H1 (cell line): Measurements from ENCODE around the gene AHI1. TPM values are rescaled to one million over a fixed set of nuclear protein-coding genes. Genes with fewer than 3 reads are reported as not detected.
A peak's percentile ranks its signal among the peaks of the same experiment; 100 is the strongest.

Experiments
- CTCF ChIA-PET: fragments of 300-600 bp; sonication (Branson Sonifier 250); formaldehyde crosslinking; loops from one replicate; lab custom pipeline; 2021; ENCODE audit not compliant: partially characterized antibody; lab: Charles Lee
- POLR2A ChIA-PET: fragments of 300-600 bp; sonication (Branson Sonifier 250); formaldehyde crosslinking; loops from one replicate; lab custom pipeline; 2021; ENCODE audit warnings: inconsistent platforms; ENCODE audit not compliant: partially characterized antibody; lab: Charles Lee
- DNase-seq, 2 experiments: peaks; one replicate each; pipeline versions ENCODE4 v3.0.0 to v3.0.0-alpha.2; 2010 to 2022; ENCODE audit warnings: low spot score in 2 of 2, low read depth in 1 of 2, mixed read lengths in 1 of 2
- FAIRE-seq: peaks from 2 replicates; lab custom pipeline; 2011; peaks lifted over from hg19 to GRCh38; lab: Jason Lieb, UNC
- H2AFZ ChIP-seq: 2 replicates; pipeline ENCODE4 v1.8.1; 2012; ENCODE audit warnings: low read length, inconsistent platforms
- H2AK5ac ChIP-seq: 2 replicates; pipeline ENCODE4 v1.6.1; 2013; ENCODE audit warnings: low read depth, low read length
- H2BK120ac ChIP-seq: replicated peaks from 2 replicates; pipeline ENCODE3; 2013; ENCODE audit warnings: low read depth, low read length, inconsistent platforms
- H2BK12ac ChIP-seq: 2 replicates; pipeline ENCODE4 v1.6.1; 2013; ENCODE audit warnings: low read depth, low read length
- H2BK15ac ChIP-seq: 2 replicates; pipeline ENCODE4 v1.6.1; 2013; ENCODE audit warnings: low read length
- H2BK20ac ChIP-seq: 2 replicates; pipeline ENCODE4 v1.6.1; 2013; ENCODE audit warnings: low read length
- H2BK5ac ChIP-seq: 2 replicates; pipeline ENCODE4 v1.6.1; 2013; ENCODE audit warnings: low read depth, low read length
- H3K14ac ChIP-seq: 2 replicates; pipeline ENCODE4 v1.6.1; 2013; ENCODE audit warnings: inconsistent platforms; ENCODE audit not compliant: insufficient read length
- H3K18ac ChIP-seq: 2 replicates; pipeline ENCODE4 v1.6.1; 2013; ENCODE audit warnings: low read length; ENCODE audit errors: extremely low read depth
- H3K23ac ChIP-seq: 2 replicates; pipeline ENCODE4 v1.6.1; 2013; ENCODE audit warnings: inconsistent platforms; ENCODE audit not compliant: insufficient read length
- H3K23me2 ChIP-seq: 2 replicates; pipeline ENCODE4 v1.6.1; 2013; ENCODE audit warnings: low read depth, low read length
- H3K27ac ChIP-seq: 2 replicates; pipeline ENCODE4 v1.6.1; 2011; ENCODE audit warnings: low read depth, low read length, inconsistent platforms
- H3K27me3 ChIP-seq, 4 experiments: replicated peaks in 1 of 4; 1 replicate in 1 of 4; 2 replicates in 3 of 4; pipeline versions ENCODE4 v1.6.1 to v1.8.1; 2011 to 2013; ENCODE audit warnings: low read length in 3 of 4, mild to moderate bottlenecking in 3 of 4, inconsistent platforms in 2 of 4, mixed read lengths in 2 of 4, moderate library complexity in 1 of 4; ENCODE audit not compliant: control insufficient read depth in 3 of 4, insufficient read depth in 3 of 4; ENCODE audit errors: extremely low read depth in 1 of 4
- H3K36me3 ChIP-seq, 4 experiments: 2 replicates each; pipeline versions ENCODE4 v1.6.1 to v1.8.1; 2011 to 2013; ENCODE audit warnings: mild to moderate bottlenecking in 4 of 4, low read length in 3 of 4, moderate library complexity in 2 of 4, control low read depth in 1 of 4, inconsistent platforms in 1 of 4; ENCODE audit not compliant: insufficient read depth in 4 of 4, control insufficient read depth in 2 of 4
- H3K4ac ChIP-seq: replicated peaks from 2 replicates; pipeline ENCODE3; 2013; ENCODE audit warnings: low read length, low read depth, mixed read lengths, inconsistent platforms; ENCODE audit not compliant: insufficient read length
- H3K4me1 ChIP-seq, 4 experiments: replicated peaks in 1 of 4; 1 replicate in 1 of 4; 2 replicates in 3 of 4; pipeline versions ENCODE4 v1.6.1 to v1.8.1; 2011 to 2013; ENCODE audit warnings: low read length in 3 of 4, inconsistent platforms in 2 of 4, mixed read lengths in 1 of 4; ENCODE audit not compliant: insufficient read depth in 4 of 4, control insufficient read depth in 3 of 4
- H3K4me2 ChIP-seq, 2 experiments: 2 replicates each; pipeline versions ENCODE4 v1.6.1 to v1.8.1; 2011 to 2013; ENCODE audit warnings: low read depth in 2 of 2, low read length in 2 of 2, control low read depth in 1 of 2, inconsistent platforms in 1 of 2, mild to moderate bottlenecking in 1 of 2; ENCODE audit not compliant: insufficient read depth in 1 of 2
- H3K4me3 ChIP-seq, 4 experiments: fragments of 200-600, 300-600 bp in 1 of 4; sonication (generic), shearing (Covaris generic), sonication (Bioruptor Twin) in 1 of 4; 2 replicates each; pipeline versions ENCODE4 v1.5.1 to v1.8.1; 2011 to 2016; ENCODE audit warnings: low read length in 4 of 4, low read depth in 3 of 4, control low read depth in 2 of 4, inconsistent platforms in 2 of 4, mild to moderate bottlenecking in 2 of 4, mixed read lengths in 1 of 4, moderate library complexity in 1 of 4; ENCODE audit not compliant: insufficient read depth in 2 of 4; ENCODE audit errors: extremely low read depth in 1 of 4
- H3K56ac ChIP-seq: replicated peaks from 2 replicates; pipeline ENCODE3; 2013; ENCODE audit warnings: low read depth, mild to moderate bottlenecking, mixed read lengths, low read length, inconsistent platforms; ENCODE audit not compliant: insufficient read length
- H3K79me1 ChIP-seq: 2 replicates; pipeline ENCODE4 v1.6.1; 2013; ENCODE audit warnings: low read depth, low read length, control low read depth
- H3K79me2 ChIP-seq, 2 experiments: 2 replicates each; pipeline versions ENCODE4 v1.6.1 to v1.8.1; 2012 to 2013; ENCODE audit warnings: low read length in 2 of 2, mild to moderate bottlenecking in 2 of 2, inconsistent platforms in 1 of 2; ENCODE audit not compliant: insufficient read depth in 2 of 2, control insufficient read depth in 1 of 2
- H3K9ac ChIP-seq, 4 experiments: replicated peaks in 1 of 4; 1 replicate in 1 of 4; 2 replicates in 3 of 4; pipeline versions ENCODE4 v1.6.1 to v1.8.1; 2011 to 2013; ENCODE audit warnings: low read depth in 3 of 4, low read length in 3 of 4, control low read depth in 2 of 4, mild to moderate bottlenecking in 2 of 4, moderate library complexity in 2 of 4, inconsistent platforms in 1 of 4; ENCODE audit errors: extremely low read depth in 1 of 4
- H3K9me3 ChIP-seq, 2 experiments: 2 replicates each; pipeline versions ENCODE4 v1.6.1 to v1.8.1; 2012 to 2013; ENCODE audit warnings: mild to moderate bottlenecking in 2 of 2, moderate library complexity in 2 of 2, control low read depth in 1 of 2, inconsistent platforms in 1 of 2, low read depth in 1 of 2, low read length in 1 of 2, mixed read lengths in 1 of 2; ENCODE audit not compliant: insufficient read depth in 2 of 2
- H4K20me1 ChIP-seq, 2 experiments: replicated peaks in 1 of 2; 2 replicates each; pipeline versions ENCODE3 to v1.8.1; 2011 to 2013; ENCODE audit warnings: inconsistent platforms in 2 of 2, low read length in 2 of 2, mild to moderate bottlenecking in 1 of 2; ENCODE audit not compliant: insufficient read depth in 2 of 2, control insufficient read depth in 1 of 2
- H4K5ac ChIP-seq: 2 replicates; pipeline ENCODE4 v1.6.1; 2013; ENCODE audit warnings: low read length, low read depth, mixed read lengths, inconsistent platforms; ENCODE audit not compliant: insufficient read length
- H4K8ac ChIP-seq: 2 replicates; pipeline ENCODE4 v1.8.0; 2013; ENCODE audit warnings: mild to moderate bottlenecking, moderate library complexity, low read length, inconsistent platforms; ENCODE audit not compliant: insufficient read depth; ENCODE audit errors: extremely low read depth
- H4K91ac ChIP-seq: replicated peaks from 2 replicates; pipeline ENCODE3; 2013; ENCODE audit warnings: low read length, mixed read lengths, inconsistent platforms; ENCODE audit not compliant: insufficient read length
- EGR1 ChIP-seq: IDR thresholded peaks from 2 replicates; pipeline ENCODE4 v1.6.1; 2011; ENCODE audit warnings: low read depth, low read length, borderline replicate concordance
- RAD21 ChIP-seq, 2 experiments: IDR thresholded peaks in 1 of 2; conservative IDR thresholded peaks in 1 of 2; 2 replicates each; pipeline ENCODE4 v1.6.1; 2011; ENCODE audit warnings: low read depth in 2 of 2, low read length in 2 of 2, improper control_type of control experiment in 1 of 2, inconsistent platforms in 1 of 2, mild to moderate bottlenecking in 1 of 2, moderate library complexity in 1 of 2
- WGBS, 2 experiments: shearing (Covaris generic) in 1 of 2; methylation state at CpG; one replicate each; pipeline versions ENCODE4 v1.1.6 to v1.1.7; 2013 to 2015; ENCODE audit warnings: low lambda C conversion rate in 2 of 2, mixed read lengths in 2 of 2, inconsistent platforms in 1 of 2, low coverage in 1 of 2, missing lambda C conversion rate in 1 of 2; ENCODE audit not compliant: insufficient replicate concordance in 2 of 2, insufficient coverage in 1 of 2, insufficient read length in 1 of 2; ENCODE audit errors: extremely low coverage in 1 of 2, missing lambda C conversion rate in 1 of 2; 5-methylcytosine and 5-hydroxymethylcytosine counted together
- polyA plus RNA-seq, 7 experiments: library from polyadenylated mRNA; depleted of rRNA in 3 of 7; stranded (reverse) in 5 of 7; unstranded in 2 of 7; fragments of >200 nt in 5 of 7; fragments of 200-250 nt in 2 of 7; gene quantifications; 1 replicate in 5 of 7; 2 replicates in 1 of 7; 4 replicates in 1 of 7; pipeline versions ENCODE4 v1.2.1 to v1.2.3, GENCODE V29; 2011 to 2013; ENCODE audit warnings: missing spikeins in 2 of 7, mixed read lengths in 2 of 7
- total RNA-seq: library from RNA; stranded (reverse); fragmentation: NEBNext Ultra II Directional; extraction: Animal tissue kit (Norgen Biotek cat#: 25700); gene quantifications from 2 replicates; pipeline ENCODE4 v1.2.1, GENCODE V29; 2021
- TF ChIP-seq, protein P1 (sequence below), 3 experiments: IDR thresholded peaks; 1 replicate in 2 of 3; 2 replicates in 1 of 3; pipeline versions ENCODE4 v1.5.1 to v1.6.1; 2011; ENCODE audit warnings: low read length in 3 of 3, mild to moderate bottlenecking in 3 of 3, inconsistent platforms in 2 of 3, low read depth in 1 of 3, moderate library complexity in 1 of 3; ENCODE audit not compliant: insufficient read depth in 1 of 3; ENCODE audit errors: control extremely low read depth in 1 of 3

The AHI1 gene
- total and polyA plus RNA-seq, 2 of the 8 experiments (the other 6 are each of a cell fraction or from before 2014, with no cell fraction given): 4.2 to 19.6 TPM

DNA sequence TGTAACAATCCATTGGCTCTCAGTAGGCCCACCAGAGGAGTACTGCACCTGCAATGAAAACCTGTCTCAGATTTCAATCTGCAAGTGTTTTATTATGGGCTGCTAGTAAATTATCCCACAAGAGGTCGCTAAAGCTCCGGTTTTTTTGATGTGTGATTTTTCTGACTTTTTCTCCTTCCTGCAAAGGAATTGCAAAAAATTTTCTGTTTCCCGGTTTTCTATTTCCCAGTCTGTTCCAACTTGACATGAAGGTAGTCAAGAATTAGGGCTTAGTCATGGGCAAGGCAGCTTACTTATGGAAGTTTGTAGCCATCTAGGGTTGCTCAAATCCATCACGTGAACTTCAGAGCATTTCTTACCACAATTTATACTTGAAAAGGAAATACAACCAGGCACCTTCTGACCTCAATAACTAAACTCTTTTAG lies 38.5 kb upstream of the AHI1 start:
- Histone ChIP-seq H3K4me1 (peaks cover 0 to 6% (median 4%) of the 10 kb centered on the region in 4 experiments; a peak in 4 of 7 replicates), H3K23me2 (no peaks in the 10 kb centered on the region; the same call in 1 of the 2 replicates), H4K5ac (no peak overlapping the region)
- TF ChIP-seq, protein P1, sequence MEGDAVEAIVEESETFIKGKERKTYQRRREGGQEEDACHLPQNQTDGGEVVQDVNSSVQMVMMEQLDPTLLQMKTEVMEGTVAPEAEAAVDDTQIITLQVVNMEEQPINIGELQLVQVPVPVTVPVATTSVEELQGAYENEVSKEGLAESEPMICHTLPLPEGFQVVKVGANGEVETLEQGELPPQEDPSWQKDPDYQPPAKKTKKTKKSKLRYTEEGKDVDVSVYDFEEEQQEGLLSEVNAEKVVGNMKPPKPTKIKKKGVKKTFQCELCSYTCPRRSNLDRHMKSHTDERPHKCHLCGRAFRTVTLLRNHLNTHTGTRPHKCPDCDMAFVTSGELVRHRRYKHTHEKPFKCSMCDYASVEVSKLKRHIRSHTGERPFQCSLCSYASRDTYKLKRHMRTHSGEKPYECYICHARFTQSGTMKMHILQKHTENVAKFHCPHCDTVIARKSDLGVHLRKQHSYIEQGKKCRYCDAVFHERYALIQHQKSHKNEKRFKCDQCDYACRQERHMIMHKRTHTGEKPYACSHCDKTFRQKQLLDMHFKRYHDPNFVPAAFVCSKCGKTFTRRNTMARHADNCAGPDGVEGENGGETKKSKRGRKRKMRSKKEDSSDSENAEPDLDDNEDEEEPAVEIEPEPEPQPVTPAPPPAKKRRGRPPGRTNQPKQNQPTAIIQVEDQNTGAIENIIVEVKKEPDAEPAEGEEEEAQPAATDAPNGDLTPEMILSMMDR (IDR thresholded peaks at IDR 0.05; ENCODE audit: control extremely low read depth in 1 of 3, insufficient read depth in 1 of 3, low read depth in 1 of 3, low read length in 3 of 3): peak in 2 of 3 experiments; percentile 57 to 61; a peak in 2 of 4 replicates
- TF ChIP-seq EGR1 (no peak), RAD21 (IDR thresholded peaks at IDR 0.05 in 1 of 2, conservative IDR thresholded peaks at IDR 0.05 in 1 of 2; ENCODE audit: low read depth in 2 of 2, low read length in 2 of 2) (peak; percentile 77 to 81)
- TF ChIP-seq, all 59 proteins: peak for 2
- H2BK15ac ChIP-seq: no peak overlapping the region
- no peaks in the 10 kb centered on the region; the same call in 1 of the 2 replicates for H3K79me1 ChIP-seq
- no peak for DNase-seq
- H2BK12ac ChIP-seq: no peak overlapping the region
- no peak overlapping the region for H3K56ac ChIP-seq
- no peak overlapping the region for H3K9ac ChIP-seq
- no peak overlapping the region for H3K14ac ChIP-seq
- no peaks in the 10 kb centered on the region for H3K9me3 ChIP-seq
- H2BK20ac ChIP-seq: no peak overlapping the region
- no peak overlapping the region for H2BK5ac ChIP-seq
- no peaks in the 10 kb centered on the region for H3K79me2 ChIP-seq
- no peak overlapping the region for H4K8ac ChIP-seq
- no peak overlapping the region for H2BK120ac ChIP-seq
- no peak overlapping the region for H4K91ac ChIP-seq
- peak overlapping the region in 1 of 2 experiments; percentile 30; a peak in 1 of 4 replicates for H3K4me2 ChIP-seq
- CTCF ChIA-PET: interaction anchor here (0.6 to 2.9 kb wide), 38 partner anchors 9 to 691 kb away, joined by 3 to 20 read pairs (median 4); no protein-coding TSS in a partner anchor
- H3K27ac ChIP-seq: no peak overlapping the region
- H3K18ac ChIP-seq: no peak overlapping the region
- H3K4ac ChIP-seq: no peak overlapping the region
- H3K36me3 ChIP-seq: no peaks in the 10 kb centered on the region
- no peak overlapping the region for H3K4me3 ChIP-seq
- 19% methylated on average over 4 of the region's 4 CpGs; no CpG with 5 or more reads in 1 of the 2 experiments for WGBS, 2 experiments
- no peak overlapping the region for H3K23ac ChIP-seq
- H2AFZ ChIP-seq: peak overlapping the region; percentile 25; the same call in 1 of the 2 replicates
- POLR2A ChIA-PET: interaction anchor here (0.8 to 1.3 kb wide), 3 partner anchors 41 to 699 kb away, joined by 3 read pairs; no protein-coding TSS in a partner anchor
- FAIRE-seq: peak; percentile 62
- H2AK5ac ChIP-seq: no peak overlapping the region
- H3K27me3 ChIP-seq: no peaks in the 10 kb centered on the region
- no peaks in the 10 kb centered on the region for H4K20me1 ChIP-seq
